ENCODE results near the gene CNTN4. TPM values are rescaled to one million over a fixed set of nuclear protein-coding genes. Genes with fewer than 3 reads are reported as not detected.

Gene CNTN4
- total RNA-seq, 3 donors from 2014 or later, result 6.6 to 16.7 (median 16.7) TPM

DNA sequence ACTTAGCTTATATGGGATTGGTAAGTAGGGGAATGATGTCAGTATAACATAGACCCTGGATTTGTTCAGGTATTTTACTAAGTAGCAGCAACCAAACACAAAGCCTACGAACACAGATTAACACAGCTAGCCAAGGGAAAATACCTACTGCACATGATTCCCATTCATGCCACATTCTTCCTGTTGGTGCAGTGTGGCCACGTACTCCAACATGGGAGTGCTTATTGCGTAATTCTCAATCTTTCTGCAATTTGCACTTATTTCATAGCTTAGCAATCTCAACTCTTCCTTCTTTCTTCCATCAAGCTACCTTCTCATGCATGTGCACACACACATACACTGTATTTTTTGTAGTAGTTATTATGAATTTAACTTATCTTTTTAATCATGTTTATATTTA lies 824.7 kb downstream of the CNTN4 start:
- H3K4me3 ChIP-seq, result no peak overlapping the region
- no peaks in the 10 kb centered on the region for H3K9me3 ChIP-seq
- no peaks in the 10 kb centered on the region for H3K36me3 ChIP-seq
- no peaks in the 10 kb centered on the region for H3K4me1 ChIP-seq
- intact Hi-C loops (cut with DNase I; ENCODE audit: low total_unique reads), result no loop called here
- no peak for TF ChIP-seq POLR2AphosphoS5 (IDR thresholded peaks at IDR 0.05)
- TF ChIP-seq CTCF (IDR thresholded peaks at IDR 0.05), result no peak
- no peak for TF ChIP-seq POLR2A (IDR thresholded peaks at IDR 0.05)
- no peaks in the 10 kb centered on the region for H3K27me3 ChIP-seq
- H3K27ac ChIP-seq, result no peak overlapping the region
- no peak for DNase-seq (ENCODE audit: low spot score in 2 of 2)

DNA sequence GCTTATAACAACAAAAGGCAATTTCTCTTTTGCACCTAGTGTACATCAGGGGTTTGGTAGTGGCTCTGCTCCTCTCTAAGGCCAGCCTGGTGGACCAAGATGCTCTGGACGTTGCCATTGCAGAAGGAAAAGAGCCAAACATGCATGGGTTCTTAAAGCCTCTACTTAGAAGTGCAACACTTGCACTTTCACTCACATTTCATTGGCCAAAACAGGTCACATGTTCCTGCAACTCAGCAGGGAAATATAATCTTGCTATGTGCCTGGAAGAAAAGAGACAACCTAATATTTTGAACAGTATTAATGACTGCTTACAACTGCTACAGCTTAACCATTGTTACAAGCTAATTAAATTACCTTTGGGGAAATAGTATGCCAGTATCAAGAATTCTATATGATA lies 828.6 kb downstream of the CNTN4 start:
- H3K9me3 ChIP-seq, result no peaks in the 10 kb centered on the region
- intact Hi-C loops (cut with DNase I; ENCODE audit: low total_unique reads), result no loop called here
- no peaks in the 10 kb centered on the region for H3K36me3 ChIP-seq
- H3K27ac ChIP-seq, result no peak overlapping the region
- DNase-seq (ENCODE audit: low spot score in 2 of 2), result no peak
- H3K4me1 ChIP-seq, result no peaks in the 10 kb centered on the region
- TF ChIP-seq POLR2A (IDR thresholded peaks at IDR 0.05), result no peak
- no peak for TF ChIP-seq CTCF (IDR thresholded peaks at IDR 0.05)
- no peak for TF ChIP-seq POLR2AphosphoS5 (IDR thresholded peaks at IDR 0.05)
- H3K4me3 ChIP-seq, result no peak overlapping the region
- H3K27me3 ChIP-seq, result no peaks in the 10 kb centered on the region

DNA sequence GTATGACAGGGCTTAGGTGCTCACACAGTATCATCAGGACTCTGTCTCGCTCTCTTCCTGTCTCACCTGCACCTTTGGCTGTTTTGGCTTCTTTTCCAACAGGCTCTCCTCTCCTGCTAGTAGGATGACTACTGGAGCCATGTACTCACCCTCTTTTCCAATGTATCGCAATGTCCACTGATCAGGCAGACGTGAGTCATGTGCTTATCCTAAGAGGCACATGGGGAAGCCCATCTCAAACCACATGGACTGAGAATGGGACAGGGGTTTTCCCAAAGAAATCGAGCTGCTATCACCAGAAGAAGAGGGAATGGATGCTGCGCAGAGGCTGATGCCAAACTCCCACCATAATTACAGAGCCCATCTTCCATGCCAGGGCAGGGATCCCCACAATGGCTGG lies 830.9 kb downstream of the CNTN4 start:
- Histone ChIP-seq H3K9me3 (no peaks in the 10 kb centered on the region), H3K27ac (no peak overlapping the region), H3K36me3 (no peaks in the 10 kb centered on the region), H3K4me1 (no peaks in the 10 kb centered on the region), H3K27me3 (no peaks in the 10 kb centered on the region), H3K4me3 (no peak overlapping the region)
- TF ChIP-seq CTCF (IDR thresholded peaks at IDR 0.05), result no peak
- no peak for TF ChIP-seq POLR2AphosphoS5 (IDR thresholded peaks at IDR 0.05)
- no peak for TF ChIP-seq POLR2A (IDR thresholded peaks at IDR 0.05)
- no peak for DNase-seq (ENCODE audit: low spot score in 2 of 2)
- intact Hi-C loops (cut with DNase I; ENCODE audit: low total_unique reads), result no loop called here

GRCh38 chr3:2931265-2931664 lies 832.6 kb downstream of the CNTN4 start:
- Histone ChIP-seq H3K4me1 (no peaks in the 10 kb centered on the region), H3K9me3 (no peaks in the 10 kb centered on the region), H3K27me3 (no peaks in the 10 kb centered on the region), H3K4me3 (no peak overlapping the region), H3K27ac (no peak overlapping the region), H3K36me3 (no peaks in the 10 kb centered on the region)
- DNase-seq (ENCODE audit: low spot score in 2 of 2), result no peak
- TF ChIP-seq POLR2A (IDR thresholded peaks at IDR 0.05), result no peak
- intact Hi-C loops (cut with DNase I; ENCODE audit: low total_unique reads), result no loop called here

GRCh38 chr3:2934541-2934940 lies 835.9 kb downstream of the CNTN4 start:
- H3K9me3 ChIP-seq, result no peaks in the 10 kb centered on the region
- no peak for TF ChIP-seq POLR2AphosphoS5 (IDR thresholded peaks at IDR 0.05)
- TF ChIP-seq CTCF (IDR thresholded peaks at IDR 0.05), result no peak
- TF ChIP-seq POLR2A (IDR thresholded peaks at IDR 0.05), result no peak
- H3K36me3 ChIP-seq, result no peaks in the 10 kb centered on the region
- no peak overlapping the region for H3K4me3 ChIP-seq
- no peak for DNase-seq (ENCODE audit: low spot score in 2 of 2)
- H3K27me3 ChIP-seq, result no peaks in the 10 kb centered on the region
- H3K4me1 ChIP-seq, result no peaks in the 10 kb centered on the region
- H3K27ac ChIP-seq, result no peak overlapping the region
- intact Hi-C loops (cut with DNase I; ENCODE audit: low total_unique reads), result no loop called here

- H3K27me3 ChIP-seq, result no peaks in the 10 kb centered on the region
- H3K4me1 ChIP-seq, result no peaks in the 10 kb centered on the region
- H3K9me3 ChIP-seq, result no peaks in the 10 kb centered on the region
- H3K4me3 ChIP-seq, result no peak overlapping the region
- no peaks in the 10 kb centered on the region for H3K36me3 ChIP-seq
- no peak for DNase-seq (ENCODE audit: low spot score in 2 of 2)
- H3K27ac ChIP-seq, result no peak overlapping the region
- TF ChIP-seq POLR2AphosphoS5 (IDR thresholded peaks at IDR 0.05) (no peak), CTCF (IDR thresholded peaks at IDR 0.05) (no peak), POLR2A (IDR thresholded peaks at IDR 0.05) (no peak)
- intact Hi-C loops (cut with DNase I; ENCODE audit: low total_unique reads), result no loop called here
Measured at GRCh38 chr3:2937055-2937454, 838.4 kb downstream of the CNTN4 start.

Measured in breast epithelium (tissue), 4 donors.